B cell (primary cell): ENCODE data around the gene ZDHHC21. TPM values are rescaled to one million over a fixed set of nuclear protein-coding genes. Genes with fewer than 3 reads are reported as not detected.
"Not testable (repeated sequence)": the region's sequence is repeated elsewhere in the genome, so short reads cannot be mapped to it uniquely, and the experiment has no call there.

Experiments used
- ATAC-seq: fragments of 200-7000 bp; cut with Tn5 transposase; one replicate; pipeline ENCODE4 v1.10.0; 2021; ENCODE audit warnings: low read depth, mild to moderate bottlenecking, moderate number of reproducible peaks, moderate library complexity
- CTCF ChIA-PET: fragments of 350-600 bp; sonication (Branson Sonifier 250); formaldehyde crosslinking; loops from one replicate; lab custom pipeline; 2021; ENCODE audit warnings: antibody characterized with exemption, inconsistent platforms; lab: Charles Lee
- POLR2A ChIA-PET: fragments of 350-600 bp; sonication (Branson Sonifier 250); formaldehyde crosslinking; loops from one replicate; lab custom pipeline; 2021; ENCODE audit warnings: antibody characterized with exemption; lab: Charles Lee
- DNase-seq: peaks from one replicate; pipeline ENCODE4 v3.0.0; 2013
- H2AFZ ChIP-seq: 2 replicates; pipeline ENCODE4 v1.6.1; 2012; ENCODE audit warnings: mild to moderate bottlenecking, low read depth, low read length; ENCODE audit not compliant: insufficient read depth, poor library complexity, severe bottlenecking
- H3K27ac ChIP-seq, 2 donors: 1 replicate in 1 of 2; 2 replicates in 1 of 2; pipeline ENCODE4 v1.5.1; 2012 to 2013; ENCODE audit warnings: low read length in 2 of 2, mild to moderate bottlenecking in 2 of 2, moderate library complexity in 1 of 2
- H3K27me3 ChIP-seq, 4 experiments: fragments of 200-600 bp in 1 of 4; sonication (generic) in 1 of 4; replicated peaks in 1 of 4; 1 replicate in 2 of 4; 2 replicates in 2 of 4; pipeline versions ENCODE4 v1.6.1 to v1.7.0; 2013 to 2016; ENCODE audit warnings: low read length in 3 of 4, mild to moderate bottlenecking in 2 of 4, mixed read lengths in 1 of 4, moderate library complexity in 1 of 4; ENCODE audit not compliant: insufficient read depth in 4 of 4, control insufficient read depth in 3 of 4; ENCODE audit errors: control extremely low read depth in 1 of 4
- H3K36me3 ChIP-seq, 2 experiments: replicated peaks in 1 of 2; 1 replicate in 1 of 2; 2 replicates in 1 of 2; pipeline versions ENCODE4 v1.6.1 to v1.7.1; 2013; ENCODE audit warnings: low read length in 1 of 2; ENCODE audit not compliant: insufficient read depth in 2 of 2, control insufficient read depth in 1 of 2; ENCODE audit errors: control extremely low read depth in 1 of 2, extremely low read depth in 1 of 2
- H3K4me1 ChIP-seq, 2 donors: fragments of 200-600 bp in 1 of 2; sonication (generic) in 1 of 2; 1 replicate in 1 of 2; 2 replicates in 1 of 2; pipeline versions ENCODE4 v1.5.1 to v1.6.1; 2013 to 2017; ENCODE audit warnings: low read length in 2 of 2; ENCODE audit not compliant: control insufficient read depth in 2 of 2, insufficient read depth in 2 of 2
- H3K4me2 ChIP-seq: replicated peaks from 2 replicates; pipeline ENCODE3; 2012; ENCODE audit warnings: mild to moderate bottlenecking, low read depth, low read length; ENCODE audit not compliant: poor library complexity, severe bottlenecking
- H3K4me3 ChIP-seq, 5 experiments: fragments of 200-600 bp in 1 of 5; sonication (generic) in 1 of 5; 1 replicate in 3 of 5; 2 replicates in 2 of 5; pipeline versions ENCODE4 v1.5.1 to v1.7.0; 2011 to 2016; ENCODE audit warnings: low read length in 4 of 5, mild to moderate bottlenecking in 4 of 5, low read depth in 2 of 5, control low read depth in 1 of 5, moderate library complexity in 1 of 5; ENCODE audit not compliant: insufficient read depth in 1 of 5; ENCODE audit errors: control extremely low read depth in 1 of 5, extremely low read depth in 1 of 5
- H3K79me2 ChIP-seq: fragments of 200-600 bp; sonication (generic); one replicate; pipeline ENCODE4 v1.6.0; 2016; ENCODE audit warnings: low read length; ENCODE audit not compliant: control insufficient read depth, insufficient read depth
- H3K9ac ChIP-seq: fragments of 200-600 bp; sonication (generic); 2 replicates; pipeline ENCODE4 v1.6.1; 2017; ENCODE audit warnings: mild to moderate bottlenecking, low read length, moderate library complexity
- H3K9me3 ChIP-seq, 3 donors: one replicate each; pipeline versions ENCODE4 v1.6.1 to v1.7.1; 2013; ENCODE audit warnings: low read length in 2 of 3; ENCODE audit not compliant: control insufficient read depth in 2 of 3, insufficient read depth in 1 of 3; ENCODE audit errors: control extremely low read depth in 1 of 3
- H4K20me1 ChIP-seq: 2 replicates; pipeline ENCODE4 v1.6.0; 2012; ENCODE audit warnings: mild to moderate bottlenecking, low read length; ENCODE audit not compliant: insufficient read depth, control insufficient read depth, poor library complexity, severe bottlenecking
- H3K27ac Mint-ChIP-seq: one replicate; pipeline ENCODE4 v1.8.0; 2021; ENCODE audit warnings: mixed read lengths
- H3K27me3 Mint-ChIP-seq: one replicate; pipeline ENCODE4 v1.8.0; 2021; ENCODE audit warnings: mixed read lengths
- H3K4me1 Mint-ChIP-seq: one replicate; pipeline ENCODE4 v1.8.0; 2021; ENCODE audit warnings: mixed read lengths
- H3K4me3 Mint-ChIP-seq: one replicate; pipeline ENCODE4 v1.8.0; 2021; ENCODE audit warnings: mixed read lengths
- H3K9me3 Mint-ChIP-seq: one replicate; pipeline ENCODE4 v1.8.0; 2022; ENCODE audit warnings: mixed read lengths; ENCODE audit not compliant: insufficient read depth
- CTCF ChIP-seq: fragments of 200-600 bp; IDR thresholded peaks from one replicate; pipeline ENCODE4 v1.8.0; 2022; ENCODE audit warnings: antibody characterized with exemption, mild to moderate bottlenecking
- EZH2 ChIP-seq: IDR thresholded peaks from 2 replicates; pipeline ENCODE4 v1.6.1; 2012; ENCODE audit warnings: borderline replicate concordance, low read depth, mild to moderate bottlenecking, moderate library complexity, low read length; ENCODE audit not compliant: insufficient read depth, poor library complexity, severe bottlenecking
- WGBS: methylation state at CpG from one replicate; pipeline ENCODE4 v1.1.5; 2013; ENCODE audit warnings: missing lambda C conversion rate; ENCODE audit not compliant: insufficient coverage; 5-methylcytosine and 5-hydroxymethylcytosine counted together
- intact Hi-C: fragments of 100-400 bp; cut with micrococcal nuclease; formaldehyde crosslinking; loops from one replicate; pipeline ENCODE4 v1.10.0; 2022
- polyA plus RNA-seq: library from polyadenylated mRNA; depleted of rRNA; stranded (reverse); fragments of >200 nt; gene quantifications from 2 replicates; pipeline ENCODE4 v1.2.3, GENCODE V29; 2012
- total RNA-seq, 2 donors: library from RNA; stranded (reverse); fragments of 120-200 nt in 1 of 2; gene quantifications; 1 replicate in 1 of 2; 2 replicates in 1 of 2; pipeline versions ENCODE4 v1.2.3 to v1.2.4, GENCODE V29; 2013 to 2022

ZDHHC21 gene
- total and polyA plus RNA-seq, 2 donors (not counting 1 experiment from before 2014, with no cell fraction given), result 10.3 to 39.7 TPM

GRCh38 chr9:14671377-14671776 is 21.9 kb downstream of the ZDHHC21 start:
- no peaks in the 10 kb centered on the region for H3K27me3 Mint-ChIP-seq
- H3K9ac ChIP-seq, result no peak overlapping the region
- intact Hi-C loops, result no loop called here
- H3K4me1 ChIP-seq, result no peaks in the 10 kb centered on the region
- H3K4me1 Mint-ChIP-seq, result peaks cover 12% of the 10 kb centered on the region
- H3K27me3 ChIP-seq, result no peaks in the 10 kb centered on the region
- no peaks in the 10 kb centered on the region for H3K9me3 Mint-ChIP-seq
- ATAC-seq, result no peak
- WGBS, result no CpG with 5 or more reads among the region's 3 CpGs
- no peak overlapping the region for H2AFZ ChIP-seq
- POLR2A ChIA-PET, result no interaction called here
- H3K4me3 Mint-ChIP-seq, result no peak overlapping the region
- DNase-seq, result no peak
- TF ChIP-seq CTCF (no peak), EZH2 (no peak)
- H3K27ac Mint-ChIP-seq, result no peak overlapping the region
- peaks cover 13% of the 10 kb centered on the region for H3K79me2 ChIP-seq
- no peaks in the 10 kb centered on the region for H3K9me3 ChIP-seq
- H3K4me2 ChIP-seq, result no peak overlapping the region
- peaks cover 6% of the 10 kb centered on the region for H4K20me1 ChIP-seq
- CTCF ChIA-PET, result interaction anchor here (1.8 kb wide), 1 partner anchor 10 kb away, joined by 7 read pairs; no protein-coding TSS in a partner anchor
- H3K36me3 ChIP-seq, result peaks cover 0 to 19% of the 10 kb centered on the region in 2 experiments
- H3K27ac ChIP-seq, result no peak overlapping the region
- no peak overlapping the region for H3K4me3 ChIP-seq

- Histone ChIP-seq H3K27ac (no peak overlapping the region), H3K27me3 (no peaks in the 10 kb centered on the region), H3K9me3 (no peaks in the 10 kb centered on the region), H3K4me1 (no peaks in the 10 kb centered on the region), H3K9ac (no peak overlapping the region), H3K4me2 (no peak overlapping the region), H4K20me1 (peaks cover 6% of the 10 kb centered on the region), H3K36me3 (peaks cover 0 to 18% of the 10 kb centered on the region in 2 experiments), H3K79me2 (peaks cover 13% of the 10 kb centered on the region), H2AFZ (no peak overlapping the region), H3K4me3 (no peak overlapping the region)
- no peak for ATAC-seq
- no peaks in the 10 kb centered on the region for H3K27me3 Mint-ChIP-seq
- CTCF ChIA-PET, result interaction anchor here (1.8 kb wide), 1 partner anchor 9 kb away, joined by 7 read pairs; no protein-coding TSS in a partner anchor
- H3K4me3 Mint-ChIP-seq, result no peak overlapping the region
- intact Hi-C loops, result no loop called here
- H3K4me1 Mint-ChIP-seq, result peaks cover 9% of the 10 kb centered on the region
- DNase-seq, result no peak
- no CpG with 5 or more reads among the region's 1 CpG for WGBS
- no peak overlapping the region for H3K27ac Mint-ChIP-seq
- POLR2A ChIA-PET, result no interaction called here
- no peak for TF ChIP-seq EZH2
- TF ChIP-seq CTCF, result no peak
- H3K9me3 Mint-ChIP-seq, result no peaks in the 10 kb centered on the region
These were observed 22.5 kb downstream of the ZDHHC21 start for GRCh38 chr9:14670718-14671117.

GRCh38 chr9:14664022-14664421 is 29.2 kb downstream of the ZDHHC21 start:
- CTCF ChIA-PET, result interaction anchor here (1.1 kb wide), 1 partner anchor 43 kb away, joined by 3 read pairs; no protein-coding TSS in a partner anchor
- WGBS, result no CpG with 5 or more reads among the region's 30 CpGs
- H3K27me3 Mint-ChIP-seq, H3K4me2 ChIP-seq, POLR2A ChIA-PET, H3K4me3 Mint-ChIP-seq, H3K27ac Mint-ChIP-seq, DNase-seq, H3K27ac ChIP-seq, H3K4me1 Mint-ChIP-seq, ATAC-seq, H3K4me3 ChIP-seq, intact Hi-C loops, H3K9me3 Mint-ChIP-seq, H3K79me2 ChIP-seq, H3K9ac ChIP-seq, H3K4me1 ChIP-seq, H3K9me3 ChIP-seq, H3K27me3 ChIP-seq, H2AFZ ChIP-seq, H4K20me1 ChIP-seq: not testable (repeated sequence)
- peaks cover 0 to 13% of the 10 kb centered on the region in 2 experiments for H3K36me3 ChIP-seq
